ENCODE data around the gene TBC1D1.

DNA sequence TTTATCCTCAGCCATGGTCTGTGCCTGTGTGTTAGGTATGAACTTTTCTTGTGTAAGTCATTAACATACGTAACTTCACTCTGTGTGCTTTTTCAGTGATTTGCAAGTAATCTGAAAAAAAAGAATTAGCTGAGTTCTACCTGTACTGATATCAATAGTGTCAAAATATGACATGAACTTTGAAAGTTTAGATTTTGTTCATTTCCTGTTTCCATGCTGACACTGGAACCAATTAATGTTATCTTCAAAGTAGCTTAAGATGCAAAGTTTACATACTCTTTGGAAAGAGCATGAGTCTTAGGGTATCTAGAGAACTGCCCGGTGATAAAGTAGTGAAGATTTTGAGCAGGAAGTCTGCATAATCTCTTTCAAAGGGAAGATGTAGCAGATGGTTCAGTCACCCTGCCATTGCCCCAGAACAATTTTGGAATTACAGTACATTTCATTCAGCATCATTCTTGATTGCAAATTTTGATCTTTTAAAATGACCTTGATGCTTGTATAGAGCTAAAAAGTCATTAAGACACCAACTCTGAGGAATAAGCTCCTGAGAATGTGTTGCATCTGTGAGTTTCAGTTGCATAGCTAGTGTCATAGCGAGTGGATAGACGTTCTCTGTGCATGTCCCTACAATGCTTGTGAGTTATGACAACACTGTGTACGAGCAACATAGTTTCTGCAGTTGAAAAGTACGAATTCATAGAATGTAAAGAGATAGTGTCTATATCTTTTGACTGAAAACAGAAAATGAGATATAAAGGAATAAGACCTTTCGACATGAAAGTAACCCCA, 199.8 kb downstream of the TBC1D1 start:
- TF ChIP-seq GATA3 (IDR thresholded peaks at IDR 0.05; ENCODE audit: low read depth, low read length) (no peak), GATA2 (IDR thresholded peaks at IDR 0.05; ENCODE audit: low read depth, low read length) (no peak)

Data from SH-SY5Y (cell line).